ENCODE measurements around the gene BEST2.

BEST2 gene

GRCh38 chr19:12731337-12731736 is 20.3 kb upstream of the BEST2 start:
- no peak for DNase-seq

GRCh38 chr19:12733369-12734214 is 18.0 kb upstream of the BEST2 start:
- DNase-seq: no peak

- peak; percentile 98 for DNase-seq
Observed at GRCh38 chr19:12736995-12737834, 14.4 kb upstream of the BEST2 start, which contains the start of gene GET3. Gene GET3, plus strand, starts transcription at chr19:12737497. Its CDS starts 9 bp downstream, at chr19:12737506.

GRCh38 chr19:12737835-12738351 is 13.7 kb upstream of the BEST2 start:
- no peak for DNase-seq

GRCh38 chr19:12745166-12745897 is 6.3 kb upstream of the BEST2 start:
- DNase-seq: no peak

GRCh38 chr19:12748489-12748888 is 3.1 kb upstream of the BEST2 start:
- no peak for DNase-seq

GRCh38 chr19:12749938-12750521 is 1.6 kb upstream of the BEST2 start:
- DNase-seq: no peak

GRCh38 chr19:12750851-12751250 is 740 bp upstream of the BEST2 start:
- DNase-seq: no peak

GRCh38 chr19:12752056-12752781 is 628 bp downstream of the BEST2 start:
- no peak for DNase-seq

- DNase-seq: no peak
Observed at GRCh38 chr19:12754465-12755196, 3.0 kb downstream of the BEST2 start.

- no peak for DNase-seq
Observed at GRCh38 chr19:12756150-12756883, 4.7 kb downstream of the BEST2 start.

GRCh38 chr19:12757544-12758274 is 6.1 kb downstream of the BEST2 start:
- DNase-seq: peak; percentile 67

- no peak for DNase-seq
Observed at GRCh38 chr19:12759686-12760085, 8.1 kb downstream of the BEST2 start.

GRCh38 chr19:12763100-12763499 is 11.5 kb downstream of the BEST2 start:
- DNase-seq: no peak

GRCh38 chr19:12764698-12765097 is 13.1 kb downstream of the BEST2 start:
- DNase-seq: no peak

- DNase-seq: no peak
Observed at GRCh38 chr19:12766051-12766521, 14.5 kb downstream of the BEST2 start.

GRCh38 chr19:12767150-12767549 is 15.6 kb downstream of the BEST2 start:
- no peak for DNase-seq

- DNase-seq: no peak
Observed at GRCh38 chr19:12767666-12768065, 16.1 kb downstream of the BEST2 start.

- DNase-seq: peak; percentile 66
Observed at GRCh38 chr19:12769689-12770088, 18.1 kb downstream of the BEST2 start.
